Measurements from ENCODE around the gene FZR1.

- TF ChIP-seq EZH2 (IDR thresholded peaks at IDR 0.05; ENCODE audit: low read depth) = no peak
- no peak for TF ChIP-seq CTCF (conservative IDR thresholded peaks at IDR 0.05)
These were observed 70.8 kb downstream of the FZR1 start for GRCh38 chr19:3576696-3577443.
